Left lung (tissue), 10 donors: ENCODE results near the gene TRIM62. TPM values are rescaled to one million over a fixed set of nuclear protein-coding genes. Genes with fewer than 3 reads are reported as not detected.
A peak's percentile ranks its signal among the peaks of the same experiment; 100 is the strongest.
"Not testable (repeated sequence)": the region's sequence is repeated elsewhere in the genome, so short reads cannot be mapped to it uniquely, and the experiment has no call there.

Experiments
- ATAC-seq: fragments of 200-7000 bp; cut with Tn5 transposase; one replicate; pipeline ENCODE4 v1.9.1; 2020; ENCODE audit warnings: moderate library complexity
- DNase-seq, 4 donors: peaks; one replicate each; pipeline ENCODE4 v3.0.0-alpha.2; 2013 to 2020
- H3K27ac ChIP-seq, 2 donors: fragments of 200-600 bp; sonication (generic) in 1 of 2; one replicate each; pipeline versions ENCODE4 v1.5.0 to v1.8.0; 2020 to 2021
- H3K27me3 ChIP-seq, 2 donors: fragments of 200-600 bp; sonication (generic) in 1 of 2; one replicate each; pipeline versions ENCODE4 v1.5.0 to v1.8.0; 2020 to 2021
- H3K36me3 ChIP-seq, 2 donors: fragments of 200-600 bp; sonication (generic) in 1 of 2; one replicate each; pipeline versions ENCODE4 v1.5.0 to v1.8.0; 2020 to 2021
- H3K4me1 ChIP-seq, 2 donors: fragments of 200-600 bp; one replicate each; pipeline ENCODE4 v1.8.0; 2021
- H3K4me3 ChIP-seq, 2 donors: fragments of 200-600 bp; sonication (generic) in 1 of 2; one replicate each; pipeline versions ENCODE4 v1.5.0 to v1.8.0; 2020 to 2021; ENCODE audit warnings: mild to moderate bottlenecking in 1 of 2
- H3K9me3 ChIP-seq, 2 donors: fragments of 200-600 bp; sonication (generic) in 1 of 2; one replicate each; pipeline versions ENCODE4 v1.5.0 to v1.8.0; 2020 to 2021
- CTCF ChIP-seq, 2 donors: fragments of 200-600 bp; sonication (generic) in 1 of 2; IDR thresholded peaks; one replicate each; pipeline versions ENCODE4 v1.5.0 to v1.8.0; 2021; ENCODE audit warnings: antibody characterized with exemption in 2 of 2
- intact Hi-C, 2 donors: fragments of 100-400 bp; cut with DNase I; formaldehyde crosslinking; loops; one replicate each; pipeline versions ENCODE4 v1.11.2 to v1.14.2; 2022
- polyA plus RNA-seq, 6 donors: library from polyadenylated mRNA; unstranded; fragments of 120-200 nt; gene quantifications; one replicate each; pipeline ENCODE4 v1.2.1, GENCODE V29; 2013; ENCODE audit not compliant: insufficient read length in 6 of 6
- total RNA-seq, 2 donors: library from RNA; stranded (reverse); fragmentation: NEBNext Ultra II Directional; extraction: Animal tissue kit (Norgen Biotek cat#: 25700); gene quantifications; one replicate each; pipeline ENCODE4 v1.2.1, GENCODE V29; 2021
- donor health status: DM: no; HTN: yes; CAD: no.
- donor health status: DM: no; HTN: no; CAD: no.

TRIM62 gene
- total and polyA plus RNA-seq, 8 donors: 4.4 to 6.4 (median 5.9) TPM

DNA sequence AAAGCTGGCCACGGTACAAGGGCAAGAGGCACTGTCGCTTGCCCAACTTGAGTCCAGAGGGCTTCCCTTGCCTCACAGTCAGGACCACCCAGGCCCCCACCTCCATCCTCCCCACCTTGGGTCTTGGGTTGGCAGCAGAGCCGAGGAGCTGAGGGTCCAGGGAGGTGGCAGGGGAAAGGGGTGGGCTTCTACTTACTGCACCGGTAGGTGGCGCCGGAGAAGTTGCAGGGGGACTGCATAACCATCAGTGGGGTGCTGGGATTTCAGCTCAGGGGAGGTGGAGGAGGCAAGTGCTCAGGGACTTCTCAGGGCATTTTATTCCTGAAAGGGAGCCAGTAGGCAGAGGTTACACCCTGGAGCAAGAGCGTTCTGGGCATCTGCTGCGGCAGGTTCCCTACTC is 44.0 kb downstream of the TRIM62 start:
- DNase-seq (peak in 1 of 4 donors; percentile 67), ATAC-seq (peak; percentile 48)
- no peak overlapping the region for H3K4me3 ChIP-seq
- no peaks in the 10 kb centered on the region for H3K36me3 ChIP-seq
- H3K27me3 ChIP-seq: no peaks in the 10 kb centered on the region
- intact Hi-C loops: no loop called here
- no peaks in the 10 kb centered on the region for H3K4me1 ChIP-seq
- no peak overlapping the region for H3K27ac ChIP-seq
- no peaks in the 10 kb centered on the region for H3K9me3 ChIP-seq
- peak; percentile 18 to 21 for TF ChIP-seq CTCF (IDR thresholded peaks at IDR 0.05)

GRCh38 chr1:33136041-33136440 is 45.8 kb downstream of the TRIM62 start:
- intact Hi-C loops, H3K27ac ChIP-seq, H3K27me3 ChIP-seq, H3K4me1 ChIP-seq, DNase-seq, ATAC-seq, H3K9me3 ChIP-seq, H3K36me3 ChIP-seq, H3K4me3 ChIP-seq: not testable (repeated sequence)

DNA sequence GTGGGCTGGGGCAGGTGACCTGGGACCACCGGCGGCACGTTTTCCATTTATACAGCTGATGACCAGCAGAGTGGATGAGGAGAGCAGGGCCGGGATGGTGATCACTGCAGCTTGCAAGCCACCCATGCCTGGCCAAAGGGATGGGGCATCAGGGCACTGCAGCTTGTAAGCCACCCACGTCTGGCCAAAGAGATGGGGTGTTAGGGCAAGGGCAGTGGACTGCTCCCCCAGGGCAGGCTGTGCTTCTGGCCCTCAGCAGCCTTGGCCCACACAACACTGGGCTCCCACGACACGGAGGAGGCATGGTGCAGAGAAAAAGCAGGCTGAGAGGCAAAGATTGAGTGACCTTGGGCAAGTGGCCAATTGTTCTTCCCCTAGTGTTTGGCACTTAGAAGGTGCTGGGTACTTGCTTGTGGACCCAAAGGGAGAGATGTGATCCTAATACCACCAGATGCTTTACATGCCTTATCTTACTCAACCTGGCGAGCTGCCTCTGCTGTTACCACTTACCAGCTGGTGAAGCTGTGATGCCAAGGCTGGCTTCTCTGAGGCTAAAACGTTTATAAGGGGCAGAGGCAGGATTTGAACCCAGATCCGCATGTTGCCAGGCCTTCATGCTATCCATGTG is 48.3 kb downstream of the TRIM62 start:
- Histone ChIP-seq H3K4me3 (no peak overlapping the region), H3K4me1 (no peaks in the 10 kb centered on the region), H3K27me3 (no peaks in the 10 kb centered on the region), H3K9me3 (no peaks in the 10 kb centered on the region), H3K36me3 (no peaks in the 10 kb centered on the region), H3K27ac (no peak overlapping the region)
- DNase-seq: no peak
- ATAC-seq: no peak
- intact Hi-C loops: no loop called here
- no peak for TF ChIP-seq CTCF (IDR thresholded peaks at IDR 0.05)

- DNase-seq (no peak), ATAC-seq (no peak)
- H3K4me3 ChIP-seq: no peak overlapping the region
- no peak overlapping the region for H3K27ac ChIP-seq
- H3K4me1 ChIP-seq: peaks cover 0 to 7% of the 10 kb centered on the region in 2 donors
- no peaks in the 10 kb centered on the region for H3K36me3 ChIP-seq
- no peaks in the 10 kb centered on the region for H3K9me3 ChIP-seq
- TF ChIP-seq CTCF (IDR thresholded peaks at IDR 0.05): no peak
- intact Hi-C loops: no loop called here
- H3K27me3 ChIP-seq: no peaks in the 10 kb centered on the region
Observed at GRCh38 chr1:33132549-33132948, 49.3 kb downstream of the TRIM62 start.

DNA sequence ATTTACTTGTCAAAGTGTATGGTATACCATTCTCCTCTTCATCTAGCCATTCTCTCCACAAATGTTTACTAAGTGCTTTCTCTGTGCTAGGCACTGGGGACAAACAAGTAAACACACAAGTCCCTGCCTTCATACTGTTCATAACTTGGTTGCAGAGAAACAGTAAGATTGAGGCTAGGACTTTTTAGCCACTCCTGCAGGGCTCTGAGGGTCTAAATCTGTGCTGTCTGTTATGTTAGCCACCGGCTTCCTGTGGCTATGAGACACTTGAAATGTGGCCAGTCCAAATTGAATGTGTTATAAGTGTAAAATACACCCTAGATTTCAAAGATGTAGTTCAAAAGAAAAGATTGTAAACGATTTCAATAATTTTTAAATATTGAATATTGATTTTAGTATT is 50.7 kb downstream of the TRIM62 start:
- H3K9me3 ChIP-seq: no peaks in the 10 kb centered on the region
- TF ChIP-seq CTCF (IDR thresholded peaks at IDR 0.05): no peak
- no peaks in the 10 kb centered on the region for H3K27me3 ChIP-seq
- H3K27ac ChIP-seq: no peak overlapping the region
- H3K4me1 ChIP-seq: peaks cover 0 to 14% of the 10 kb centered on the region in 2 donors
- DNase-seq (no peak), ATAC-seq (no peak)
- intact Hi-C loops: no loop called here
- H3K4me3 ChIP-seq: no peak overlapping the region
- no peaks in the 10 kb centered on the region for H3K36me3 ChIP-seq

DNA sequence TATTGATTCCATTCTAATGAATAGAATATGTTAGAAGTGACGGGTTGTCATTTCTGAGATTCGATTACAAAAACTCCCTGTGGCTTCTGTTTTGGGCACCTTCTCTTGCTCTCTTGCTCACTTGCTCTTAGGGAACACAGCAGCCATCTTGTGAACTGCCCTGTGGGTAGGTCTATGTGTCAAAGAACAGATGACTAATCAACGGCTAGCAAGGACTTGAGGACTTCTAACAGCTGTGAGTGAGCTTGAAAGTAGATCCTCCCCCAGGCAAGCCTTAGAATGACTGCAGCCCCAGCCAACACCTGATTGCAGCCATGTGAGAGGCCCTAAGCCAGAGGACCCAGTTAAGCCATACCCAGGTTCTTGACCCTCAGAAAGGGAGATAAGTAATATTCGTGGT is 51.5 kb downstream of the TRIM62 start:
- Histone ChIP-seq H3K27me3 (no peaks in the 10 kb centered on the region), H3K36me3 (no peaks in the 10 kb centered on the region), H3K4me1 (peaks cover 0 to 17% of the 10 kb centered on the region in 2 donors), H3K9me3 (no peaks in the 10 kb centered on the region), H3K4me3 (no peak overlapping the region), H3K27ac (no peak overlapping the region)
- ATAC-seq (no peak), DNase-seq (no peak)
- intact Hi-C loops: no loop called here
- no peak for TF ChIP-seq CTCF (IDR thresholded peaks at IDR 0.05)
